T-helper 2 cell treated with Interferon-gamma antibody and Interleukin-4, amounts not matched to agents 5 μg/mL and 100 μg/mL, for 36 hours (primary cell): ENCODE measurements around the gene VCL.
"Not testable (repeated sequence)": the region's sequence is repeated elsewhere in the genome, so short reads cannot be mapped to it uniquely, and the experiment has no call there.

Experiments used
- DNase-seq: peaks from one replicate; pipeline ENCODE4 v3.0.0; 2021; ENCODE audit warnings: low spot score
- H3K27ac Mint-ChIP-seq: one replicate; pipeline ENCODE4 v1.8.0; 2021; ENCODE audit warnings: mild to moderate bottlenecking, mixed read lengths
- H3K27me3 Mint-ChIP-seq: one replicate; pipeline ENCODE4 v1.8.0; 2021; ENCODE audit warnings: low read depth, mixed read lengths
- H3K36me3 Mint-ChIP-seq: one replicate; pipeline ENCODE4 v1.8.0; 2021; ENCODE audit warnings: low read depth, mixed read lengths
- H3K4me1 Mint-ChIP-seq: one replicate; pipeline ENCODE4 v1.8.0; 2021; ENCODE audit warnings: low read depth, mixed read lengths
- H3K4me3 Mint-ChIP-seq: one replicate; pipeline ENCODE4 v1.8.0; 2022; ENCODE audit warnings: mild to moderate bottlenecking, moderate library complexity, mixed read lengths
- H3K9me3 Mint-ChIP-seq: one replicate; pipeline ENCODE4 v1.8.0; 2021; ENCODE audit warnings: mixed read lengths

The VCL gene

DNA sequence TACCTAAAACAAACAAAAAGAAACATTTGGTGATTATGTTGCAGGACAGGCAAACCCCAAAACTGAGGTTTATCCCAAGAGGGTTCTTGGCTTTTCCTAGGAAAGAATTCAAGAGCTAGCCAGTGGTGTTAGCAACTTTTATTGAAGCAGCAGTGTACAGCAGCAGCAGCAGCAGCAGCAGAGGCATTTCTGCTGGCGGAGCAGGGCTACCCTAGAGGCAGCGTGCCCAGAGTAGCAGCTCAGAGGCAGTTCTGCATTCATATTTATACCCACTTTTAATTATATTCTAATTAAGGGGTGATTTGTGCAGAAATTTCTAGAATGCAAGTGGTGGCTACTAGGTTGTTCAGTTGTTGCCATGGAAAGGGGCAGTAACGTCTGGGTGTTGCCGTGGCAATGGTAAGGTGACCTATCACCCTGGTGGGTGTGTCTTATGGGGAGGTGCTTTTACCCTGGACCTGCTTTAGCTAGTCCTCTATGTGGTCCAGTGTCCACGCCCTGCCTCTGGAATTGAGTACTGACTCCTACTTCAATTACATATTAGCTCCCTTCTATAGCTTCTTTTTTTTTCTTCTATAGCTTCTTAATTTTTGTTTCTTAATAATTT, 53.9 kb downstream of the VCL start:
- H3K27me3 Mint-ChIP-seq = no peaks in the 10 kb centered on the region
- H3K4me1 Mint-ChIP-seq = peaks cover 40% of the 10 kb centered on the region
- no peak for DNase-seq
- H3K9me3 Mint-ChIP-seq = no peaks in the 10 kb centered on the region
- H3K36me3 Mint-ChIP-seq = peaks cover 8% of the 10 kb centered on the region
- no peak overlapping the region for H3K4me3 Mint-ChIP-seq
- no peak overlapping the region for H3K27ac Mint-ChIP-seq

DNA sequence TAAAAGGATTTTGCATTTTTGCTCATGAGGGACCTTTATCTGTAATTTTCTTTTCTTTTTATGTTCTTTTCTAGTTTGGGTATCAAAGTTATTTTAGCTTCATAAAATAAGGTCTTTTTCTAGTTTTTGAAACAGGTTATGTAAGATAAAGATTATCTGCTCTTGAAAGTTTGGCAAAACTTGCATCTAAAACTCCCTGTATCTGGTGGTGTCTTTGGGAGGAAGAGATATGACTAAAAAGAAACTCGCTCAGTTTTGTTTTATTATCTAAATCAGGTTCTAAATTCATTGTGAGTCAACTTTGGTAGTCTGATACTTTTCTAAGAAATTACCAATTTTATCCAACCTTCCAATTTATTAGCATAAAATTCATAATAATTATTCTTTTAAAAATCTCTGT, 55.1 kb downstream of the VCL start:
- Mint-ChIP-seq H3K9me3 (no peaks in the 10 kb centered on the region), H3K4me1 (peaks cover 46% of the 10 kb centered on the region), H3K4me3 (no peak overlapping the region), H3K27me3 (no peaks in the 10 kb centered on the region), H3K27ac (no peak overlapping the region), H3K36me3 (peaks cover 8% of the 10 kb centered on the region)
- DNase-seq = no peak

DNA sequence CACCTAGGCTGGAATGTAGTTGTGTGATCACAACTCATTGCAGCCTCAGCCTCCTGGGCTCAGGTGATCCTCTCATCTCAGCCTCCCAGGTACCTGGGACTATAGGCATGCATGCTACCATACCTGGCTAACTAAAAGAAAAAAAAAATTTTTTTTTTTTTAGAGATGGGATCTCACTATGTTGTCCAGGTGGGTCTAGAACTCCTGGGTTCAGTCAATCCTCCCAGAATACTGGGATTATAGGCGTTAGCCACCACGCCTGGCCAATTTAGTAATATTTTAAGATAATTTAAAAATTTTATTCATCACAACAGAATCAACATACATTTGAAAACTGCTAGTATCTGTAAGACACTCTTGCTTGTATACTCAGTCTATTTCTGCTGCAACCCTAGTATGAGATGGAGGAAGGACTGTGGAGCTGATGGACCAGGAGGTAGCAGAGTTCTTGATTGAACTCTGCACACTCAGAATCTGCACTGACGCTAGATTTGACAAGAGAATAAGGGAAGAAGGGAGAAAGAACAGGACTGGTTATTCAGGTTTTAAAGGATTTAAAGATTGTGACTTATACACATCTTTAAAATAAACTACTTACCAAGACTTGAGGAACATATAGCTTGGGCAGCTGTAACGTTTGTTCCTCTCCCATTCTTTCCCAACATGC, 57.6 kb downstream of the VCL start:
- H3K27me3 Mint-ChIP-seq = no peaks in the 10 kb centered on the region
- no peak for DNase-seq
- H3K36me3 Mint-ChIP-seq = peaks cover 10% of the 10 kb centered on the region
- peak overlapping the region; percentile 78 for H3K27ac Mint-ChIP-seq
- H3K9me3 Mint-ChIP-seq = no peaks in the 10 kb centered on the region
- H3K4me1 Mint-ChIP-seq = peaks cover 50% of the 10 kb centered on the region
- peak overlapping the region; percentile 62 for H3K4me3 Mint-ChIP-seq

DNA sequence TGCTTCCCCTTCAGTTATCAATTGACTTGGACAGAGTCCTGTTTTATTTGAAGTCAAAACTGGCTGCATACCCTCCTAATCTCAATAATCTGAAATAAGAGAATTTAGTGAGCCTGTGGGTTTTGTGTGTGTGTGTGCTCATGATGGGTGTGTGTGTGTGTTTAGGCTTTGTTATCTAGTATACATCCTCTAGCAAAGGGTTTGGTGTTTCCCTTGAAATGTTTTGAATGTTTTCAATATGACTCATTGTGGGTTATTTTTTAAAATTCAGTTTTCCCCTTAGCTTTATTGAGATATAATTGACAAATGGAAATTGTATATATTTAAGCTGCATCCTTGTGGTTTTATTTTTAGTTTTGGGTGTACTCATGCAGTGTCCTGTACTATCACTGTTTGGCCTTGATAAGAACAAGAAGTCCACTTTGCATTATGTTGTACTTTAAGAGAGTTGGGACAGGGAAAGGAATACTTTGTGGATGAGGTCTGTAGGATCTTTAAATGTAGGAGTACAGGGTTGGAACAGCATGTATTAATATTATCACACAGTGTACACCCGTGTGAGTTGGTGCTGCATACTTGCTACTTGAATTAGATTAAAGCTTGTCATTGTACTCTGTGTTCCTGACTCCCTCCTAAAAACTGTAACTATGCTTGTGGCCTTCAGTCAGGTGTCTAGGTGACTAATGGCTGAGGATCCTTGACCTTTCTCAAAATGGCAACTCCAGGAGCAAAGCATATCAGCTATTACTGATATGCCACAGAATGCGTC, 58.3 kb downstream of the VCL start:
- Mint-ChIP-seq H3K27me3 (no peaks in the 10 kb centered on the region), H3K9me3 (no peaks in the 10 kb centered on the region), H3K4me1 (peaks cover 54% of the 10 kb centered on the region), H3K27ac (peak overlapping the region; percentile 78), H3K4me3 (peak overlapping the region; percentile 62), H3K36me3 (peaks cover 12% of the 10 kb centered on the region)
- DNase-seq = peak; percentile 59

DNA sequence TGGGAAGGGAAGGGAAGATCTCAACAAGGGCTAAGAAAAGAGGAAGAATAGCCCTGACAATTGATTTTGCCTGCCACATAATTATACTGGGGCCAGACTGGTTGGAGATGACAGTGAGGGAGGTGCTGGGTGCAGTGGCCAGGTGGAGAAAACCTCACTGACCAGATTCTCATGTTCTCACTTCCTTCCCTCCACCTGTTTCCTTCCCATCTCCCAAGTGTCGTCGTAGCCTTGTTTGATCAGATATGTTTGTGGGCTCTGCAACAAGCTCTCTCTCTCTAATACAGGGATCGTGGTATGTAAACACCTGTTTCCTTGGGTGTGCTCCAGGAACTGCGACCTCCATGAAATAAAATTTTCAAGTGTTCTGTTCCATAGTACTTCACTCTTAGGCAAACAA, 60.2 kb downstream of the VCL start:
- peaks cover 48% of the 10 kb centered on the region for H3K4me1 Mint-ChIP-seq
- peaks cover 19% of the 10 kb centered on the region for H3K36me3 Mint-ChIP-seq
- peaks cover under 1% of the 10 kb centered on the region for H3K9me3 Mint-ChIP-seq
- no peaks in the 10 kb centered on the region for H3K27me3 Mint-ChIP-seq
- H3K27ac Mint-ChIP-seq = peak overlapping the region; percentile 58
- DNase-seq = no peak
- H3K4me3 Mint-ChIP-seq = peak overlapping the region; percentile 70

DNA sequence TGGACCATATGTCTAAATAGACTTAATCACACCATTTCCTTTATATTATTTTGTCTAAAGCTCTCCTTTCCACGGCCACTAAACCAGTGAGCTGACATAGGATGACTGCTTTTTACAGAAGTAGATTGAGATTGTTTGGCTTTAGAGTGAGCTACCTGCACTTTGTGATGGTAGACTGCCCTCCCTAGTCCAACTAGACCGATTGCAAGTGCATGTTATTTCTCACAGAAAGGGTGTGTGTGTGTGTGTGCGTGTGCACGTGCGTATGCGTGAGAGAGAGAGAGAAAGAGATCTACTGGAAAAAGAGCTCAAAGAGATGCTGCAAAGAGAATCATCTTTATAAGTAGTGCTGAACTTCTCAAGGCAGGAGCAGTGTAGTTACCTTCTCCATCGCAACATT, 60.7 kb downstream of the VCL start:
- H3K27ac Mint-ChIP-seq = peak overlapping the region; percentile 70
- H3K4me1 Mint-ChIP-seq = peaks cover 48% of the 10 kb centered on the region
- DNase-seq = no peak

DNA sequence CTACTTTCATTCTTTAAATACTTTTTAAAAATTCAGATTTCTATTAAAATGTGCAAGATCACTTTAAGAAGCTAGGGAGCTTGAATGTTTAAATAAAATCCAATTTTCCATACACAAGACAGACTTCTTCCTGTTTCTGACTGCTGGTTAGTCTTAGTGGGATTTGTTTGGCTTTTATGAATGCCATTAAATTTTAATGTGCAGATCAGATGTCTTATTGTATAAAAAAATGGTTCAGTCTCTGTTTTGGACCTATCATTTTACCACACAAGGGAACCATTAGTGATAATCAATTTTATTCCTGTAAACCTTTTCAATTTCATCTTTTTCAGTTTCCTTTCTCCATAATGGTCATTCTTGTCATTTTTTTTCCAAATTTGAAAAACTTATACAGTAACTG, 63.2 kb downstream of the VCL start:
- H3K27ac Mint-ChIP-seq = no peak overlapping the region
- no peak overlapping the region for H3K4me3 Mint-ChIP-seq
- DNase-seq = no peak
- H3K9me3 Mint-ChIP-seq = peaks cover 10% of the 10 kb centered on the region
- peaks cover 36% of the 10 kb centered on the region for H3K4me1 Mint-ChIP-seq
- H3K27me3 Mint-ChIP-seq = no peaks in the 10 kb centered on the region
- H3K36me3 Mint-ChIP-seq = peaks cover 32% of the 10 kb centered on the region

More for the DNA sequence above, 60.7 kb downstream of the VCL start:
- Mint-ChIP-seq H3K27me3 (no peaks in the 10 kb centered on the region), H3K4me3 (peak overlapping the region; percentile 70), H3K36me3 (peaks cover 25% of the 10 kb centered on the region), H3K9me3 (peaks cover 7% of the 10 kb centered on the region)

DNA sequence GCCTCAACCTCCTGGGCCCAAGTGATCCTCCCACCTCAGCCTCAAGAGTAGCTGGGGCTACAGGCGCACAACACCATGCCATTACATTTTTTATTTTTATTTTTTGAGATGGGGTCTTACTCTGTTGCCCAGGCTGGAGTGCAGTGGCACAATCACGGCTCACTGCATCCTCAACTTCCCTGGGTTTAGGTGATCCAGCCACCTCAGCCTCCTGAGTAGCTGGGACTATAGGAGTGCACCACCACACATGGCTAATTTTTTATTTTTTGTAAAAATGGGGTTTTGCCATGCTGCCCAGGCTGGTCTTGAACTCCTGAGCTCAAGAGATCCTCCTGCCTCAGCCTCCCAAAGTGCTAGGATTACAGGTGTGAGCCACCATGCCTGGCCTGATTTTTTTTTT, 64.1 kb downstream of the VCL start:
- not testable (repeated sequence) for H3K9me3 Mint-ChIP-seq, H3K4me3 Mint-ChIP-seq, DNase-seq, H3K27ac Mint-ChIP-seq, H3K27me3 Mint-ChIP-seq
- Mint-ChIP-seq H3K4me1 (peaks cover 30% of the 10 kb centered on the region), H3K36me3 (peaks cover 34% of the 10 kb centered on the region)

DNA sequence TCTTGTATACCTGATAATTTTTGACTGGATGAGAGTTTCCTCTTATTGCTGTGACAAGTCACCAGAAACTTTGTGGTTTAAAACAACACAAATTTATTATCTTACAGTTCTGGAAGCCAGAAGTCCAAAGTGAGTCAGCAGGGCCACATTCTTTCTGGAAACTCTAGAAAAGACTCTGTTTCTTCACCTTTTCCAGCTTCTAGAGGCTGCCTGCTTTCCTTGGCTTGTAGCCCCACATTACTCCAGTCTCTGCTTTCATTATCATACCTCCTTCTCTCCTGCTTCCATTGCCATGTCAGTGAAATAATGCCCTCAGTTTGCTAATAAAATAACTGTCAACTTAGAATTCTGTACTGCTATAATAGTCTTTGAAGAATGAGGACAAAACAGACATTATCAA, 65.3 kb downstream of the VCL start:
- Mint-ChIP-seq H3K27me3 (no peaks in the 10 kb centered on the region), H3K27ac (no peak overlapping the region), H3K36me3 (peaks cover 34% of the 10 kb centered on the region), H3K4me3 (no peak overlapping the region), H3K9me3 (peaks cover 10% of the 10 kb centered on the region), H3K4me1 (peaks cover 19% of the 10 kb centered on the region)
- DNase-seq = no peak

DNA sequence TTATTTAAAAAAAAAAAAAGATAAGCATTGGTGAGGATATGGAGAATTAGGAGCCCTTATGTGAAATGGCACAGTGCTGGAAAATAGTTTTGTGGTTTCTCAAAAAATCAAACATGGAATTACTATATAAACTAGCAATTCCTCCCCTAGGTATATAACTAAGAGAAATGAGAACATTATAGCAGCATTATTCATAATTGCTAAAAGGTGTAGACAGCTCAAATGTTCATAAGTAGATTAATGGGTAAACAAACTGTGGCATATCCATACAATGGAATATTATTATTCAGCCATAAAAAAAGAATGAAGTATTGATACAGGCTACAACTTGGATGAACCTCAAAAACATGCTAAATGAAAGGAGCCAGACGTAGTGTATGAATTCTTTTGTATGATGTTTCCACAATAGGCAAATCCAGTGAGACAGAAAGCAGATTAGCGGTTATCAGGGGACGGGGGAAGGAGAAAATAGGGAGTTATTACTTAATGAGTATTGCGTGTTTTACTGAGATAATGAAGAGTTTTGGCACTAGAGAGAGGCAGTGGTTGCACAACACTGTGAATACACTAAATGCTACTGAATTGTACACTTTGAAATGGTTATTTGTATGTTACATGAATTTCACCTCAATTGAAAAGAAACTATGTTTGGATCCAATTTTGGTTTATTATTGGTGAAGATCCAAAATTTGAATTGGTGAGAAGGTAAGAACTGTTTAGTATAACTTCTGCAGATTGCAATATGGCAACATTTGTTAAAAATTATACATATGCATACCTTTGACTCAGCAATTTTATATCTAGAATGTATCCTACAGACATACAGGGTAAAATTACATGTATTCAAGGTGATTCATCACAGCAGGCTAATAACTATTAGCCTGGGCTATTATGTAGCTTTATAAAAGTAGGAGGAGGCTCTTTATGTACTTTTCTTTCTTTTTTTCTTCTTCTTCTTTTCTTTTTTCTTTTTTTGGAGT, 69.7 kb downstream of the VCL start:
- Mint-ChIP-seq H3K9me3 (peaks cover 10% of the 10 kb centered on the region), H3K27ac (no peak overlapping the region), H3K36me3 (peaks cover 32% of the 10 kb centered on the region), H3K27me3 (no peaks in the 10 kb centered on the region), H3K4me3 (no peak overlapping the region), H3K4me1 (peaks cover 8% of the 10 kb centered on the region)
- no peak for DNase-seq

DNA sequence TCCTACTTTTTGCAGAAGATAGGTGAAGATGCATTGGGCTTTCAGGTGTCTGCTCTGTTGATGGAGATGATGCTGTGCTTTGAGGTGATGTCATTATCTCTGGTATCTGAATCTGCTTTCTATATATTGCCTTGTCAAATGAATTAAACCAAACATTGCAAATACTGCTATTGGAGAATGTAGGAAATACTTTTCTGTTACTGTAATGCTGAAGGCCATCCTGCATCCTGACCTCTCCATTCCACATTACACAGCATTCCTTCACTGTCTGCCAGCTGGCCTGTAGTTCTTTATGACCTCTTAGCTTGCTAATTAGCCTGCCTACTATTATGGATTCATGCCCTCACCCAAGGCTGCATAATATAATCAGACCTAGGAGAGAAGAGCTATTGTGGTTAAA, 73.2 kb downstream of the VCL start:
- Mint-ChIP-seq H3K36me3 (peaks cover 31% of the 10 kb centered on the region), H3K4me3 (no peak overlapping the region), H3K27me3 (no peaks in the 10 kb centered on the region), H3K27ac (no peak overlapping the region), H3K9me3 (no peaks in the 10 kb centered on the region), H3K4me1 (peaks cover 8% of the 10 kb centered on the region)
- DNase-seq = no peak

DNA sequence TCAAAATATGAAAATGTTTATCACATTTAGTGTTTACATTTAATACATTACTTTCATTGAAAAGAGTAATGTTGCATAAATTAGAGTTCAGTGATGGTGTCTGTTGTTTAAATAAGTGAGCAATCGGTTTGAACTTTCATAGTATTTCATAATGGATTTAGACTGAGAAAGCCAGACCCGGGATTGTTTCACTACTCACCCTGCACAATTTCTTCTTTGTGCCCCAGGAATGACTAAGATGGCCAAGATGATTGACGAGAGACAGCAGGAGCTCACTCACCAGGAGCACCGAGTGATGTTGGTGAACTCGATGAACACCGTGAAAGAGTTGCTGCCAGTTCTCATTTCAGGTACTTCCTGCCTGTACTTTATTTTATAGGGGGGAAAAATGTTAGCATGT, 74.6 kb downstream of the VCL start:
- Mint-ChIP-seq H3K4me3 (no peak overlapping the region), H3K27me3 (no peaks in the 10 kb centered on the region), H3K9me3 (no peaks in the 10 kb centered on the region), H3K4me1 (peaks cover 17% of the 10 kb centered on the region), H3K36me3 (peaks cover 38% of the 10 kb centered on the region), H3K27ac (no peak overlapping the region)
- DNase-seq = no peak

DNA sequence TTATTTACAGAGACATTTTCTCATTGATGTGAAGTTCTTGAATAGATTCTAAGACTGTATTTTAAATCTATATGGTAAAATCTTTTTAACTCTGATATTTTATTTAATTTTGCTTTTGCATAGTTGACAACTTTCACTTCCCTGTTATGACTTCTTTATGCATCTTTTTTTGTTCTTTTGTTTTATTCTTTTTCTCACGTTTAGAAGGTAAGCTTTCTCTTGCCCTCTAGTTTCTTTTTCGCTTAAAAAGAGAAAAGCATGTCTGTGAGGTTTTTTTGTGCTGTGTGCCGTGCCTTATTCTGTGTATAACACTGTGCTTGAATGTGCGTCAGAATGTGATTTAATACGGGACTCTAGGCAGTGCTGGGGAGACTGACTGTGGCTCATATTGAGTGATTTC, 78.0 kb downstream of the VCL start:
- DNase-seq = no peak
- Mint-ChIP-seq H3K27ac (no peak overlapping the region), H3K9me3 (no peaks in the 10 kb centered on the region), H3K4me3 (no peak overlapping the region), H3K27me3 (no peaks in the 10 kb centered on the region), H3K4me1 (peaks cover 44% of the 10 kb centered on the region), H3K36me3 (peaks cover 39% of the 10 kb centered on the region)
